ENCODE measurements around the gene XRCC3. TPM values are rescaled to one million over a fixed set of nuclear protein-coding genes. Genes with fewer than 3 reads are reported as not detected.
A peak's percentile ranks its signal among the peaks of the same experiment; 100 is the strongest.

Gene XRCC3
- polyA plus RNA-seq, 3 donors = 0.66 to 8.1 (median 2.0) TPM

DNA sequence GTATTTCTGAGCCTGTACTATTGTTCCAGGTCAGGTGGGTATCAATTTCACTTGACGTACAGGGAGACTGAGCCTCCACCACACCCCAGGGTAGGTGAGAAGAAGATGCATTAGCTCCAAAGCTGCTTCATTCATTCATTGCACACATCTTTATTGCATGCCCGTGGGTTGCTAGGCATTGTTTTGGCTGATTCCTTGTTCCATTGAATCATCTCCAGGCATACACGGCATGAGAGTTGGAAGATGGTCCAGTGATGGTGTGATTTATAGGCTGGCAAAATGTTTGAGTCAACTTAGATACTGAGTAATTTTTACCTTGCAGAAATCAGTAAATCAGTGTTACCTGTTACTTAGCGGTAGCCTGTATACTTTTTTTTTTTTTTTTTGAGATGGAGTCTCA is 65.0 kb downstream of the XRCC3 start:
- Mint-ChIP-seq H3K9me3 (no peaks in the 10 kb centered on the region), H3K4me1 (peaks cover 6% of the 10 kb centered on the region), H3K4me3 (no peak overlapping the region), H3K27me3 (ENCODE audit: low read depth in 3 of 3) (no peaks in the 10 kb centered on the region), H3K27ac (peak overlapping the region in 1 of 7 donors; percentile 41), H3K36me3 (peaks cover 23 to 26% of the 10 kb centered on the region in 2 donors)
- Histone ChIP-seq H4K20me1 (ENCODE audit: insufficient read depth, low read length) (peaks cover 100% of the 10 kb centered on the region), H3K79me2 (ENCODE audit: insufficient read depth, low read length) (peaks cover 94% of the 10 kb centered on the region), H3K36me3 (replicated peaks in 1 of 2; ENCODE audit: control insufficient read depth in 1 of 2, insufficient read depth in 2 of 2, low read length in 2 of 2) (peaks cover 15 to 36% of the 10 kb centered on the region in 2 donors), H3K9me3 (replicated peaks in 1 of 2; ENCODE audit: control insufficient read depth in 1 of 2, insufficient read depth in 1 of 2, low read length in 2 of 2) (no peaks in the 10 kb centered on the region), H3K4me2 (replicated peaks; ENCODE audit: extremely low read depth, low read length, poor library complexity, severe bottlenecking) (no peak overlapping the region), H3K4me1 (ENCODE audit: control insufficient read depth in 1 of 2, insufficient read depth in 2 of 2, low read length in 2 of 2) (no peaks in the 10 kb centered on the region), H3K27ac (ENCODE audit: low read depth in 1 of 2, low read length in 2 of 2) (no peak overlapping the region), H3K9ac (ENCODE audit: insufficient read depth, low read length, poor library complexity, severe bottlenecking) (no peak overlapping the region), H2AFZ (ENCODE audit: insufficient read depth, low read depth, low read length, poor library complexity, severe bottlenecking) (no peak overlapping the region), H3K27me3 (ENCODE audit: control insufficient read depth in 2 of 2, insufficient read depth in 2 of 2, low read length in 2 of 2) (no peaks in the 10 kb centered on the region), H3K4me3 (replicated peaks in 1 of 3; ENCODE audit: low read depth in 2 of 3, low read length in 3 of 3) (no peak overlapping the region)
- no CpG with 5 or more reads among the region's 4 CpGs for WGBS (ENCODE audit: insufficient coverage)
- no peak for TF ChIP-seq CTCF (IDR thresholded peaks at IDR 0.05)
- no peak for DNase-seq
- intact Hi-C loops (cut with micrococcal nuclease) = no loop called here

DNA sequence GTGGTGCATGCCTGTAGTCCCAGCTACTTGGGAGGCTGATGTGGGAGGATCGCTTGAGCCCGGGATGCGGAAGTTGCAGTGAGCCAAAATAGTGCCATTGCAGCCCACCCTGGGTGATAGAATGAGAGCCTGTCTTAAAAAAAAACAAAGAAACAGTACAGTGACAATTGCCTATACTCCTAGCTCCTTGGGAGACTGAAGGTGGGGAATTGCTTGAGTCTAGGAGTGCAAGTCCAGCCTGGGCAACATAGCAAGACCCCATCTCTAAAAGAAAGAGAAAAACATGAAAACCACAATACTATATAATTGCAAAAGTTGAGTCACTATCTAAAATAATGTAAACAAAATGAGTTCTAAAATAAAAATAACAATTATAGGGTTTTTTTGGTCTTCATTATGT is 66.2 kb downstream of the XRCC3 start:
- H3K4me3 Mint-ChIP-seq = no peak overlapping the region
- Histone ChIP-seq H3K4me3 (replicated peaks in 1 of 3; ENCODE audit: low read depth in 2 of 3, low read length in 3 of 3) (no peak overlapping the region), H3K4me2 (replicated peaks; ENCODE audit: extremely low read depth, low read length, poor library complexity, severe bottlenecking) (no peak overlapping the region), H3K4me1 (ENCODE audit: control insufficient read depth in 1 of 2, insufficient read depth in 2 of 2, low read length in 2 of 2) (no peaks in the 10 kb centered on the region), H3K36me3 (replicated peaks in 1 of 2; ENCODE audit: control insufficient read depth in 1 of 2, insufficient read depth in 2 of 2, low read length in 2 of 2) (peaks cover 6 to 24% of the 10 kb centered on the region in 2 donors), H3K9me3 (replicated peaks in 1 of 2; ENCODE audit: control insufficient read depth in 1 of 2, insufficient read depth in 1 of 2, low read length in 2 of 2) (no peaks in the 10 kb centered on the region), H4K20me1 (ENCODE audit: insufficient read depth, low read length) (peaks cover 100% of the 10 kb centered on the region), H2AFZ (ENCODE audit: insufficient read depth, low read depth, low read length, poor library complexity, severe bottlenecking) (no peak overlapping the region), H3K79me2 (ENCODE audit: insufficient read depth, low read length) (peaks cover 99% of the 10 kb centered on the region), H3K9ac (ENCODE audit: insufficient read depth, low read length, poor library complexity, severe bottlenecking) (no peak overlapping the region), H3K27ac (ENCODE audit: low read depth in 1 of 2, low read length in 2 of 2) (no peak overlapping the region), H3K27me3 (ENCODE audit: control insufficient read depth in 2 of 2, insufficient read depth in 2 of 2, low read length in 2 of 2) (no peaks in the 10 kb centered on the region)
- H3K4me1 Mint-ChIP-seq = peaks cover 4% of the 10 kb centered on the region
- peaks cover 13 to 17% of the 10 kb centered on the region in 2 donors for H3K36me3 Mint-ChIP-seq
- intact Hi-C loops (cut with micrococcal nuclease) = no loop called here
- peak overlapping the region in 4 of 7 donors; percentile 50 to 82 (median 66) for H3K27ac Mint-ChIP-seq
- H3K9me3 Mint-ChIP-seq = no peaks in the 10 kb centered on the region
- H3K27me3 Mint-ChIP-seq (ENCODE audit: low read depth in 3 of 3) = no peaks in the 10 kb centered on the region
- WGBS (ENCODE audit: insufficient coverage) = no CpG with 5 or more reads among the region's 3 CpGs
- TF ChIP-seq CTCF (IDR thresholded peaks at IDR 0.05) = no peak
- DNase-seq = no peak

Small RNA genes lying within 50 kb of the gene (small RNA-seq; reads per million reads assigned to genes)
- gene RF00019 (ENCODE audit: insufficient read length, low read depth) = not detected

Other genes starting within 250 kb of the XRCC3 start
- 10 to 100 TPM in 1 of 3 donors, 1 to 10 TPM in 1, under 1 TPM in 1; 0.76 to 12.5 (median 2.7) TPM for gene CKB, start 192.6 kb downstream of the XRCC3 start, polyA plus RNA-seq
- 1 to 10 TPM; 2.7 to 7.1 (median 3.4) TPM for gene TRMT61A, start 186.3 kb downstream of the XRCC3 start, polyA plus RNA-seq
- gene BAG5, start 152.8 kb downstream of the XRCC3 start, polyA plus RNA-seq = 10 to 100 TPM in 2 of 3 donors, 1 to 10 TPM in 1; 4.7 to 33.1 (median 30.1) TPM
- gene COA8, start 152.5 kb downstream of the XRCC3 start, polyA plus RNA-seq = 10 to 100 TPM; 13.2 to 58.1 (median 52.3) TPM
- gene KLC1, start 86.2 kb downstream of the XRCC3 start, polyA plus RNA-seq = 100 to 1,000 TPM in 1 of 3 donors, 10 to 100 TPM in 2; 41.5 to 108 (median 46.6) TPM
- gene ZFYVE21, start 359 bp upstream of the XRCC3 start, polyA plus RNA-seq = 10 to 100 TPM; 22.1 to 36.5 (median 33.1) TPM
- 1 to 10 TPM in 1 of 3 donors, under 1 TPM in 2; 0.48 to 1.1 (median 0.99) TPM for gene PPP1R13B, start 132.1 kb upstream of the XRCC3 start, polyA plus RNA-seq
- gene TDRD9, start 213.0 kb upstream of the XRCC3 start, polyA plus RNA-seq = 10 to 100 TPM in 2 of 3 donors, 1 to 10 TPM in 1; 7.6 to 12.1 (median 11.8) TPM
- not detected for gene RD3L, start 227.1 kb upstream of the XRCC3 start, polyA plus RNA-seq